GM18873 (cell line): ENCODE data around the gene SEC61B.

Experiments
- ATAC-seq: cut with Tn5 transposase; IDR thresholded peaks from one replicate; pipeline ENCODE4 v1.9.1; 2021; ENCODE audit warnings: mild to moderate bottlenecking, moderate library complexity, moderate number of reproducible peaks; ENCODE audit not compliant: unreplicated experiment, low FRiP score

The SEC61B gene

DNA sequence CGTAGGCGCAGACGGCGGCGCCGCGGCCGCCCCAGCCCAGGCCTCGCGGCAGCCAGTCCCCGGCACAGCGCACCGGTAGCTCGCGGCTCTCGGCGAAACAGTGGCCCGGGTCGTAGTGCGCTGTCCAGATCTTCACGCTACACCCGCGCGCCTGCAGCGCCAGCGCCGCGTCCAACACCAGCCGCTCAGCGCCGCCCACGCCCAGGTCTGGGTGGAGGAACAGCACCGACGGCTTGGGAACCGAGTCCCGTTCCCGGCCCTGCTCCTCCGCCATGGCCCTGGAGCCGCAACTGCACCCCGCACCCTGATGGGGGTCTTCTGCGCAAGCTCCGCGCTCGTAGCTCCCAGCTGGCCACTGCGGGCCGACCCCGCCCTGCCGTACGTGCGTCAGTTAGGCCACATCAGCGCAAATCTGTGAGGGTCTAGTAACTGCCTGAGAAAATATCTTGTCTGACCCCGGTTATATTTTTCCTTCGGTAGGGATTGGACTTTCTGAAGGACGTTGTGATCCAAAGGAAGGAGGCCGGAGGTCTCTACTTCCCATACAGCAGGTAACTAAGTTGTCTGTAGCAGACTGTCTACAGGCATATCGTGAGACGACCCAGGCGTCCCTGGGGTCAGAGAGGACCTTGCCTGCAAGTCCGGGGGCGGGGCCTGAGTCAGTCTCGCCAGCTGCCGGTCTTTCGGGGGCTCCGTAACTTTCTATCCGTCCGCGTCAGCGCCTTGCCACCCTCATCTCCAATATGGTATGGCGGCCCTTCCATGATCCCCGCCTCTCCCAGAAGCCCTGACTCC lies at the start of gene SEC61B, which contains the start of gene ALG2:
Gene SEC61B, plus strand, starts transcription at position 662 of the 795 bp plus-strand sequence. Its CDS starts 82 bp downstream, at position 744.
Gene ALG2, minus strand, starts transcription at position 322 of the 795 bp plus-strand sequence. Its CDS starts 48 bp downstream, at position 274.
- peak; percentile 84 for ATAC-seq

DNA sequence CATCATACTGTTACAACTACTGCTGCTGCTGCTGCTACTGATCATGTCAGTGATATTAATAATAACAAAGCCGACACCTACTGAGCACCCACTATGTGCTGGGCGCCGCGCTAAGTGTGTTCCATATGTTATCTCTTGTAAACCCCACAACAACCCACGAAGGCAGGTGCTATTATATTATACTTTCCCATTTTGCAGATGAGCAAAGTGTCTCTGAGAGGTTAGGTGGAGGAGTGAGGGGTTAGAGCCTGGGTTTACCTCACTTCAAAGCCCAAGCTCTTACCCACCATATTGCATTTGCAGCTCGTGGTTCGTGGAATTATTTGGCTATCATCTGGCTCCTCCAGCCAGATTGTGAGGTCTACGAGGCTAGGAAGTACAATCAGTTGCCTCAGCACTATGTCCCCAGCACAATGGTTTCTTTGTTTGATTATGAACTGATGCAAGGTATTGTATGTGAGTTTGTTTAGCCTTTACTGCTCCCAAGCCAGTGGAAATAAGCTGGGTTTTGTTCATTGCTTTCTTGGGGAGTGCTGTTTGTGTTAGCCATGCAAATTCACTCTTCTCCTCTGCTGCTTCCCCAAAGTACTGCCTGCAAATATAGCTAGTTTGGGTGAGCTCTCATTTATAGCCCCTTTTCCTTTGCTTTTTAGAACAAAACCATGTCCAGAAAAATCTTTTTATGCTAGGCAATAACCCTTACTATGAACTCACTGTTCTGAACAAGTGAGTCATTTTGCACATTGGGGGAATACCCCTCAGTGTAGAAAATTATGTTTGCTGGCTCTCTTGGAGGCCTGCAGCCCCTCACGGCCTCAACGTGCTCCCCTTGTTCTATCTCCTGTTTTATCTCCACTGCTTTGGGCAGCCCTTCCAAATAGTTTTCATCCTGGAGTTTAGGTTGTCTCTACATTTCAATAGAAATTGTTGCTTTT lies 48.2 kb upstream of the SEC61B start:
- no peak for ATAC-seq

DNA sequence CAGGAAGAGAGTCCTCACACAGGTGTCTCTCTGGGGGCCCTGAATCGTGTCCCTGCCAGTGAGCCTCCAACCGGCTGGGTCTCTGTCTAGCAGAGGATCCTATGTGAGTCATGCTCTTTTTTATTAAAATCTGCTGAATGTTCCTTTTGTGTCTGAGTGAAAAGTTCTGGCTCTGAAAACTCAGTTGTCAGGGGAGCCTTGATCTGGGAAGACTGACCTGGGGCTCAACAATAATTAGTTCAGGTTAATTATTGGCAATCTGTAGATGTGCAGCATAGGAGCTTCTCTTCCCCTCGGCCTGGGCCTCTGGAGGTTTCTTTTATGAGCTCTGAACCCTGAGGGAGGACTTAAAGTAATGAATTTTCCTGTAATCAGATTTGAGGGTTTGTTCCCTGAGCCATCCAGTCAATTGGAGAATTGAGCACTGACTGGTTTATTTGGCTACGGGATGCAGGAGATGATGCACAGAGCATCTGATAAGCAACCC lies 45.5 kb upstream of the SEC61B start:
- ATAC-seq = no peak

DNA sequence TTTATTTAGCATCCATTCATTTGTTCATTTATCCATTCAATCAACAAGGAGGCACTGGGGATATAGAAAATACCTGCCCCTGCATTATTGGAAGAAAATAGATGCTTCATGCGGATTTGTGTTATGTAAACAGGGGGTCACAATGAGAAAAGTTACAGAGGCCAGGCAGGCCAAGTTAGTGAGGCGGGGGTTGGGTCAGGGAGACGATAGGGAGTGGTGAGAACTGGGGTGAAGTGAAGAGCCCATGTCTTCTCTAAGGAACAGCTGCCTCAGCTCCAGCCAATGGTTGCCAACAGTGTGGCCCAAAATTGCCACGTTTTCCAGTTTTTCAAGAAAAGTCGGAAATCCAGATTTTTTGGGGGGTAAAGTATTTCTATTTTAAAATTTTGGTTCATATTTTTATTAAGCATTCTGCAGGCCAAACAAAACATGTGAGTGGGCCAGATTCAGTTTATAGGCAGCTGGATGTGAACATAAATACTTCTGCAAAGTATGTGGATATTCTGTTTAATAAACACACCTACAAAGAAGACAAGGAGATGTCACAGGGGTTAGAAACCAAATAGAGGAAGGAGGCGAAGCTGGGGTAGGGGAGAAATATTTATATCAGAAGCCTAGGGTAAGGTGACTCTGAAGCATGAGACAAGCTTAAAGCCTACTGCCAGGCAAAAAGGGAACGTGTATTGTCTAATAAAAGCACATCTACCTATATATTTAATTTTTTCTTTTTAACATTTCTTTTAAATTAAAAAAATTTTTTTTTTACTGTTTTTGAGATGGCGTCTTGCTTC lies 44.3 kb upstream of the SEC61B start:
- no peak for ATAC-seq

DNA sequence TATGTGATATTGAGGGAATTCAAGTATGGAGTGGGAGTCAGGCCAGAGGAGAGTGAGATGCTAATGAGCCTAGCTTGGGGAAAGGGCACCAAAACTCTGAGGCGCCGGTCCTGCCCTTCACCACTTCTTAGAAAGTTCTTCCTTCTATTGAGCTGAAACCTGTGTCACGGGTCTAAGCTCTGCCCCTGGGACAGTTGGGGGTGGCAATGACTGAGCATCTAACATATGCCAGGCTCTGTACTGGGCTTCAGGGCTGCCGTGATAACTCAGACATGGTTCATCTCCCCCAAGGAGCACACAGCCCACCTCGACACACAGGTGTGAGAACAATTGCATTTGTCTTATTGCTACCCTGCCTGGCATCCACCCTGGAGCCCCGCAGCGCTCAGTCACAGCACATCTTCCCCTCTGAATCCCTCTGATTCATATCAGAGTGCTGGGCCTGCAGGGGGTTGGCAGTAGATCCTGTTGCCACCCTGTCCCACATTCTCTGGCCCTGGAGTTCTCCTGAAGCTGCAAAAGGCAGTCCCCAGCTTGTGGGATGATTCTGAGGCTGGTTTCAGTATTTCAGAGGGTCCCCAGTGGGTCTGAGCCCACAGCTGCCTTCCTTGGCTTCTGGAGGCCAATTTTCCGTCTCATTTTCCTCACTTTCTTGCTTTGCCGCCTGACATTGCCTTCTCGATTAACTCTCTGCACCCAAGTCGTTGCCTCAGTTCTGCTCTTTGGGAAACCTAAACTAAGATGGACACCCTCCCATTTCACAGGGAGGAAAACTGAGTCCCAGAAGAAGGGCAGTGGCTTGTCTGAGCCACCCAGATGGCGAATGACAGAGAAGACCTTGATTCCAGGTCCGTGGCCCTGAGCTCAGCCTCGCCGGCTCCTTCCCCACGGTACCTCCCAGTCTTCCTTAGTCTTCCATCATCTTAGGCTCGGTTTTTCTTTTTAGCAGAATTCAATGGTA lies 42.9 kb upstream of the SEC61B start:
- no peak for ATAC-seq

DNA sequence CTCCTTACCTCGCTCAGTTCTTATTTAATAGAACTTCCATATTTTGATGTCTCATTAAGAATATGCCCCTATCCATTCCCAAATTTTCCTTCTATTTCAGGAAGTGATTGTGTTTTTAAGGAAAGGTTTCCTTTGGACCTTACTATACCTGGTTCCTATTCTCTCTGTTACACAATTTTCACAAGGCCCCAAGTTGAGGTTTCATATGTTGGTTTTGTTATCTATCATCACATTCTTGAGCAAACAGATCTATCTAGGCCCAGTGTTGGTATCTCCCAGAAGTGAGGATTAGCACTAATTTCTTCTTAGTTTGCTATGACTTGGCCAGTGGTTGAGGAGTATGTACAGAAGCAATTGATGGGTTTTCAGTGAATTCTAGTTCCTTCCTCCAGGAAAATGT lies 41.9 kb upstream of the SEC61B start:
- peak; percentile 49 for ATAC-seq

DNA sequence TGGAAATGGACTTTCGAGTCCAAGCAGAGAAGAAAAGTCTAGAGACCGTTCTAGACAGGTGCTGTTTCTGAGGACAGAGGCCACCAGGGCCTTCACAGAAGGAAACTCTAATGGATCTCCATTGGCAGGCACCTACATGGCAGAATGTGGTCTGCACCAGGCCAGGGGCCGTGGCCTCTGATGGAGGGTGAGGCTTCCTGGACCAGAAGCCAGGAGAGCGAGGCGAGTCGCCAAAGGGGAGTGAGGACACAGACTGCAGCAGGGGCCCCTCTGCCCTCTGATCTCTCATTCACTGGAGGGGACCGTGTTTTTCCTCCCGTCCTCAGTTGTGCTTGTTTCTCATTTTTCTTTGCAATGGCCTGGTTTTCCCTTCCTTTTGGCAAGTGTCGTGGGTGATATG lies 41.4 kb upstream of the SEC61B start:
- ATAC-seq = peak; percentile 6

DNA sequence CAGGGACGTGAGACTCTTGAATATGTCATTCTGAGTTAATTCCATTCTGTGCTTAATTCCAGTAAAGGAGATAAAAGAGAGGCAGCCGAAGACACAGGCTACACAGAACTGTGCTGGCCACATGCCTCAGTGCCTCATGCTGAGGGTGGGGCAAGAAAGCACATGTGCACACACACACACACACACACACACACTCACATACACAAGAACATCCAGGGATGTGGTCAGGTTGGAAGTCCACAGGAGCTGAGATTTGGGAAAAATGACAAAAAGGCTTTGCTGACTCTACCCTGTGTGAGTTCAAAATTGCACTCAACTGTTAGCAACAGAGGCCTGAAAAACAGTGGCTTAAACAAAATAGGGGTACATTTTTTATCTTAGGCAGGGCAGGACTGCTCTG lies 40.9 kb upstream of the SEC61B start:
- no peak for ATAC-seq

DNA sequence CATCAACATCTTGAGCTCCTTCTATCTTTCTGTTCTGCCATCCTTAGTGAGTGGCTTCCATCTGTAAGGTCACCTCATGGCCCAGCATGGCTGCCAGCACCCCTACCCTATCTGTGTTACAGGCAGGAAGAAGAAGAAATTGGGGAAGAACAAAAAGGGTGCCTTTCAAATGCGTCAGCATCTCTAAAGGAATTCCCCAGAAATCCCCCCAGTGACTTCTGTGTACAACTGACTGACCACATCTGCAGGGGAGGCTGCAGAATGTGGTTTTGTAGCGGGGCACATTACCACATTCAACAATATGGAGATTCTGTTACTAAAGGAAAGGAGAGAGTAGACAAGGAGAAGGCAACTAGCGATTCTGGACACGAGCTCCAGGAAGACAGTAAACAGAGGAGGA lies 40.5 kb upstream of the SEC61B start:
- ATAC-seq = no peak

DNA sequence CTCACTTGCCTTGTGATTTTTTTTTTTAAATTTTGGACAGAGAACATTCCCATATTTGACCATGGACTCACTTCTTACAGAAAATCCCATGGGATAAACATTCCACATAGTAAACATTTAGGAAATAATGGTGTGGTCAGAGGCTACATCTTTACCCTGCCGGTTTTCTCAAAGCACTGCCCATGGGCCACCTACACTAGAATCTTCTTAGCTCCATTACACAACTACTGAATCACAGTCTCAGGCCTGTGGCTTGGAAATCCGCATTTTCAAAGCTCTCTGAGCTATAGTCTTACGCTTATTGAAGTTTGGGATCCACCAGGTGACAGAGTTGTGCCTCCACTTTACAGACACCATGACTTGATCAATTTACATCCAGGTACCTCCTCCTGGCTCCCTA lies 39.7 kb upstream of the SEC61B start:
- no peak for ATAC-seq

DNA sequence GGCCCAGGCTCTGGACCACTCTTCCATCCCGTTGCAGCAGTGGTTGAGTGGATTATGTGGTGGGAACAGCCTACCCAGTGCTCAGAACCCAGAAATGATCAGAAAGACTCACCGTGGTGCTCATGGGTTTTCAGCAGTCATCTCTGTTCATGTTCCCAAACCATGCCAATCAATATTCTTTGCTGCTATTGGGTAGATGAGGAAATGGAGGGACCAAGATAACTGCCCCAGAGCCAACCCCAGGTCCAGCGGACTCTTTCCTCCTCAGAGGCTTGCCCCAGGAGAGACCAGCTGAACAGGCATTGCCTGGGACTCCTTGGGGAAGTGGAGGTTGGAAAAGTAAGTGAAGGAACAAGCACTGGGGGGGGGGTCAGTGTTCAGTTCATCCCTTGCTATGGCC lies 38.5 kb upstream of the SEC61B start:
- ATAC-seq = no peak

DNA sequence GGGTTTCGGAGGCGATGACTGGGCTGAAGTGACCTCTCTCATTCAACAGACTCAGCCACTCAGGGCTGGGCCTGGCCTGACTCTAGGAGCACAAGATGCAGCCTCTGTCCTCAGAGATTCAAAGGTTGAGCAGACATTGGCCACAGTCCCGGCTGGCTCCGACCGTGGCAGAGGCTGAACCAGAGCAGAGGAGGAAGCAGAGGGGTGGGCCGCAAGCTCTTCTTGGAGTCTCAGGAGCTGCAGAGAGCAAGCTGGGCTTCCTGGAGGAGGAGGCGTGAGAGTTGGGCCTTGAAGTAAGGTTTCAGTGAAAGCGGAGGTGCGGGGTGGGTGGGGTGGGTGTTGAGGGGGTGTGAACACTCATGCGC lies 38.0 kb upstream of the SEC61B start:
- ATAC-seq = no peak

DNA sequence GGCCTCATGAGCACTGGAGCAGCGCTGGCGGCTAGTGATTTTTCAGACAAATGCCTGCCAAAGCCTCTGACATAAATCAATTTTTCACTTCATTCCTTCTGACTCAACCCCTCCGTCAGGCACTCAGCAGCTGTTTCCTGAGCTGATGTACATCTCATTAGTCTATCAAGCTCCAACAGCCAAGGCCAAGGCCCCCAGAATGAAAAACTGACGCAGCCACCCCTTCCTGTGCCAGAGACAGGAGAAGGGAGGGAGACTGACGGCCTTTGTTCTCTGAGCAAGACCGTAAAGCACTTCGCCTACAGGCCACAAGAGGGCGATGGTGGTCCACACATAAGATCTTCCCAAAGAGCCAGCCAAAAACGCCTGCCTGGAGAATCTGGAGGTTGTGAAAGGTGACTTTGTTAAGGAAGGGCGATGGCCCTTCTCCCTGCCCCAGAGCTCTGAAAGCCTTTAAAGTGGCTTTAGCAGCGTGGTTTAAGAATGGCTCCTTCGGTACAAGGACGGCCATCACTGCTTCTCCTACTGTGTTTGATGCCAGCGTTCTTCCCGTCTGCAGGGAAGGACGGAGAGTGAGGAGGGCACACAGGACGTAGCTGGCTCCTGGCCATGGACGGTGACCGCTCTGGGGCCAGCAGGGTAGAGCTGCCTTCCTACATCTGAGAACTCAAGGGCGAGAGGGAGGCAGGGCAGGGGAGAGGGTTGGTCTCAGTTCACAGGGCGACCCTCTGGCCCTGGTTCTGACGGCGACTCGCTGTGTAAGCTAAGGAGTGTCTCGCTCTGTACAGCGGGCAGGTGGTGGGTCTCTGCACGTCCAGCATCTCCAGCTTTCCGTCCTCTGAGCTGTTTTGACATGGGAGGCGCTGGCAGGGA lies 37.4 kb upstream of the SEC61B start:
- ATAC-seq = no peak

DNA sequence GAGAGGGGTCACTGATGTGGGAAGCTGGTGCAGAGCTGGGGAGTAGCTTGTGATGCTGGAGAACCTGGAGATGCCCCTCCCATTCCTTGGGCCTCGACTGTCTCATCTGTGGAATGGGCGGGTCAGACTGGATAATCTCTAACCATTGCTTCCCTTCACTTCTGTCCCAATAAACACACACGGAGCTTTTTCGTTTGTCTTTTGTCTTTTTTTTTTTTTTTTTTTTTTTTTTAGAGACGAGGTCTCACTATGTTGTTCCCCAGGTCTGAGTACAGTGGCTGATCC lies 36.8 kb upstream of the SEC61B start:
- ATAC-seq = no peak

DNA sequence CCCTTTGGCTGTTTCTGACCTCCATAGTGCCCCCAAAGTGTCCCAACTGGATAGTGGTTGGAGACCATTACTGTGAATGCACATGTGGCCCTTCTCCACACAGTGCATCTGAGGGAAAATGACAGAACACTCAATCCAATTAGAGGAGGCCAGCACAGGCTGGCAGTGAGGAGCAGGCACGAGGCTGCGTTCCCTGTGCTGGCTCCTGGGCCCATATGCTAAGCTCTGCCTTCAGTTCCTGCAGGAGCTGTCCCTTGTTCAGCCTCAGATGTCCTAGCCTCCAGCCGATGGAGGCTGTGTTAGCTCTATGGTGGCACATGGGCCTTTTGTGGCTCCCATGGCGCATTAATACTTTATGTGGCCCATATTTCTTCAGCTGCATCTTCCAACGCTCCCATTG lies 36.1 kb upstream of the SEC61B start:
- ATAC-seq = no peak

DNA sequence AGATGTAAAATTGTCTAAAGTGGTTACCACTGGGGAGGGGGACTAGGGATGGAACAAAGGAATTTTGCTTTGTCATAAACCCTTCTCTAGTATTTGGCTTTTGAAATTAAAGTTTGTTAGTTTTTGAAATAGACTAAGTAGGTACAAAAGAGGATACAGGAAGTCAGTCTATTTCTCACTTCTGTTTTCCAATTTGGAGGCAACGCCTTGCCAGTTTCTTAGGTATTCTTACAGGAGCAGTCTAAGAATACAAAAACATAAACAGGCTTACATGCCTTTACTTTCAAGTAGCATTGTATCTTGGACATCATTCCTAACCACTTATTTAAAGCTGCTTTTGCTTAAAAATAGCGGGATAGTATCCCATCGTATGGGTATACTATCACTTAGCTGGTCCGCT lies 34.8 kb upstream of the SEC61B start:
- no peak for ATAC-seq

DNA sequence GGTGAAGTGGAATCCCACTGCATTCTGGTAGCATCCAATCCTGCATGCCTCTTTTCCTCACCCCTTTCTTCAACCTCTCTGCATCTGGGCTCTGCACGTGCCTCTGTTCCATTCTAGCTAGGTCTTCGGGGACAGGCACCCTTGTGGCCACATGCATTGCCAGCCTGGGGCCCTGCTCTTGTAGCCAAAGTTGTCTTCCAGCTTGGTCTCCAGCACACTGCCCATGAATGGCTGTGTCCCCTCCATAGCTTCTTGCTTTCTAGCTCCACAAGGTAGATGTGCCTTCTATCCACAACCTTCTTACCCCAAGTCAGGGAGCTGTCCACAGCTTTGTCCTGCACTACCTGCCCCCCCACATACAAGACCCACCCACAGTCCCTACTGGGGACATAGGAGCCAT lies 32.9 kb upstream of the SEC61B start:
- no peak for ATAC-seq

DNA sequence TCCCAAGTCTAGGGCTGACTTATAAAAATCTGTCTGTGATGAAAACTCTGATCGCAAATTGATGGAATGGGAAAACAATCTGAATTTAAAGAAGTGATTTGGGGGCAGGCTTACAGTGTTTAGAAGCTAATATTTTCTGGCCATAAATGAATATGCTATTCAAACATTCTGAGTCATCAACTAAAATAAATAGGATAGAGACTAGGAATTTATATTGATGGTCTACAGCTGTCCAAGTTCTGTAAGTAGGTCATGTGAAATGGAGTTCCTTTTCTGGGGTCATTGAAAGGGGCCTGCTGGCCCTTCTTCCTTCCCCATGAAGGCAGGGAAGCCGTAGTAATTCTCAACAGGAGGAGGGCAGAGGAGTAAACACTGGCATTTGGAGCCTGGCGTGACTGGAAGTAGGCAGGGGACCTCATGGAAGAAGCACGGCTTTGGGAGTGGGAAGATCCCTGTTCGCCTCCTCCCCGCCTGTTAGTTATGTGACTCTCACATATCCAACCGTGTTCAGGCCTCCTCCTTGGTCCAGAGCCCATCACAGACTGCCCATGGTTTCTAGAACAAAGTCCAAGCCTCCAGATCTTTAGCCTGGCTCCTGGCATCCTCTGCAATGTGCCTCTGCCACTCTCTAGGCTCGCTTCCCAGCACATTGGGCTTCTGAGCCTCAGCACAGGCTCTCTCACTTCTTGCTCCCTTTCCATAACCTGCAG lies 32.0 kb upstream of the SEC61B start:
- ATAC-seq = no peak
